Purkinje cell (primary cell): ENCODE measurements around the gene SLITRK5. TPM values are rescaled to one million over a fixed set of nuclear protein-coding genes. Genes with fewer than 3 reads are reported as not detected.

Experiments
- polyA plus RNA-seq: library from polyadenylated mRNA; unstranded; fragments of >200 nt; fragmentation: Nextera tagmentation; gene quantifications from 2 replicates; pipeline ENCODE4 v1.2.1, GENCODE V29; 2014

Gene SLITRK5
- polyA plus RNA-seq = 0.15 and 1.4 TPM in 2 replicates

GRCh38 chr13:87671031-87671752 lies at the start of gene SLITRK5:
SLITRK5 (plus strand) TSS chr13:87671371; CDS start chr13:87675389, 4,018 bp downstream.

